AG04449 (cell line): Measurements from ENCODE around the gene ADGRL3.

Experiments
- CTCF ChIA-PET: fragments of 350-600 bp; formaldehyde crosslinking; extraction: SDS; loops from one replicate; lab custom pipeline; 2021; ENCODE audit warnings: antibody characterized with exemption; lab: Yijun Ruan, JAX
- POLR2A ChIA-PET: fragments of 400-600, 350-600 bp; formaldehyde crosslinking; extraction: SDS; loops from one replicate; lab custom pipeline; 2020; ENCODE audit warnings: antibody characterized with exemption, inconsistent platforms; lab: Yijun Ruan, JAX
- DNase-seq: peaks from one replicate; pipeline ENCODE4 v3.0.0-alpha.2; 2010; ENCODE audit warnings: low read depth, low spot score
- H3K4me3 ChIP-seq: 2 replicates; pipeline ENCODE4 v1.5.1; 2011; ENCODE audit warnings: low read depth, mild to moderate bottlenecking, control low read depth, low read length
- TF ChIP-seq, protein P1 (sequence below): IDR thresholded peaks from one replicate; pipeline ENCODE4 v1.5.1; 2011; ENCODE audit warnings: mild to moderate bottlenecking, moderate library complexity, low read length, control low read depth, inconsistent platforms; ENCODE audit not compliant: insufficient read depth; ENCODE audit errors: missing control alignments

ADGRL3 gene

GRCh38 chr4:62028745-62029144 lies 828.6 kb downstream of the ADGRL3 start:
- ChIA-PET POLR2A (no interaction called here), CTCF (no interaction called here)
- H3K4me3 ChIP-seq = no peak overlapping the region
- DNase-seq = no peak
- TF ChIP-seq, protein P1, sequence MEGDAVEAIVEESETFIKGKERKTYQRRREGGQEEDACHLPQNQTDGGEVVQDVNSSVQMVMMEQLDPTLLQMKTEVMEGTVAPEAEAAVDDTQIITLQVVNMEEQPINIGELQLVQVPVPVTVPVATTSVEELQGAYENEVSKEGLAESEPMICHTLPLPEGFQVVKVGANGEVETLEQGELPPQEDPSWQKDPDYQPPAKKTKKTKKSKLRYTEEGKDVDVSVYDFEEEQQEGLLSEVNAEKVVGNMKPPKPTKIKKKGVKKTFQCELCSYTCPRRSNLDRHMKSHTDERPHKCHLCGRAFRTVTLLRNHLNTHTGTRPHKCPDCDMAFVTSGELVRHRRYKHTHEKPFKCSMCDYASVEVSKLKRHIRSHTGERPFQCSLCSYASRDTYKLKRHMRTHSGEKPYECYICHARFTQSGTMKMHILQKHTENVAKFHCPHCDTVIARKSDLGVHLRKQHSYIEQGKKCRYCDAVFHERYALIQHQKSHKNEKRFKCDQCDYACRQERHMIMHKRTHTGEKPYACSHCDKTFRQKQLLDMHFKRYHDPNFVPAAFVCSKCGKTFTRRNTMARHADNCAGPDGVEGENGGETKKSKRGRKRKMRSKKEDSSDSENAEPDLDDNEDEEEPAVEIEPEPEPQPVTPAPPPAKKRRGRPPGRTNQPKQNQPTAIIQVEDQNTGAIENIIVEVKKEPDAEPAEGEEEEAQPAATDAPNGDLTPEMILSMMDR = no peak

DNA sequence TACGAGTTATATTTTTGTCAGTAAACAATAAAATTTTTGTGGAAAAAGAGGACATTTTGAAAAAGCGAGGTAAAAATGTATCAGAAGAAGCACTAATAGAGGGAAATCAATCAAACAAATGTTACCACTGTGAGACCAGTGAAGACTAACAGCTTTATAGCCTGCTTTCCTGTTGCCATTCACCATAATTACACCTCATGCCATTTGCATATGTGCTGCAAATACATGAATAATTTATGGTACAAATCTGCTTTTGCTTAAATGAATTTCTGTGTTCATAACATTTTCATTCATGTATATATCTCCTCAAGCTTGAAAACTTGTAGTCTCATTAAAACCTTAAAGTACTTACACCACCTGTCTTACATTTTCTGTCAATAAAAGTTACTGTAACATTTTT lies 830.8 kb downstream of the ADGRL3 start:
- DNase-seq = no peak
- ChIA-PET CTCF (no interaction called here), POLR2A (no interaction called here)
- TF ChIP-seq, protein P1 = no peak
- H3K4me3 ChIP-seq = no peak overlapping the region

DNA sequence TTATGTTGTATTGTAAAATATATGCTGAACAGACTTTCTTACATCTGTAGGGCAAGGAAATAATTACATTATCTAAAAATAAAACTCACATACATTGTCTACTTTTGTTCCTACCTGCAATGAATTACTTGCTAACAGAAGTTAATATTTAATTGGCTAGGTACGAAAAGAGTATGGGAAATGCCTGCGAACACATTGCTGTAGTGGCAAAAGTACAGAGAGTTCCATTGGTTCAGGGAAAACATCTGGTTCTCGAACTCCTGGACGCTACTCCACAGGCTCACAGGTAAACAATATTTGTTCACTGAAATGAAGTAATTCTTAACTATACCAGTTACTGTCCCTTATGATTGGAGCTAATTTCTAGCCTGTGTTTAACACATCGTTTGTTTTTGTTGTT lies 837.4 kb downstream of the ADGRL3 start:
- no peak for DNase-seq
- H3K4me3 ChIP-seq = no peak overlapping the region
- ChIA-PET POLR2A (no interaction called here), CTCF (no interaction called here)
- TF ChIP-seq, protein P1 = no peak

- no peak overlapping the region for H3K4me3 ChIP-seq
- TF ChIP-seq, protein P1 = no peak
- ChIA-PET CTCF (no interaction called here), POLR2A (no interaction called here)
- DNase-seq = no peak
Observed at GRCh38 chr4:62051332-62051731, 851.2 kb downstream of the ADGRL3 start.

DNA sequence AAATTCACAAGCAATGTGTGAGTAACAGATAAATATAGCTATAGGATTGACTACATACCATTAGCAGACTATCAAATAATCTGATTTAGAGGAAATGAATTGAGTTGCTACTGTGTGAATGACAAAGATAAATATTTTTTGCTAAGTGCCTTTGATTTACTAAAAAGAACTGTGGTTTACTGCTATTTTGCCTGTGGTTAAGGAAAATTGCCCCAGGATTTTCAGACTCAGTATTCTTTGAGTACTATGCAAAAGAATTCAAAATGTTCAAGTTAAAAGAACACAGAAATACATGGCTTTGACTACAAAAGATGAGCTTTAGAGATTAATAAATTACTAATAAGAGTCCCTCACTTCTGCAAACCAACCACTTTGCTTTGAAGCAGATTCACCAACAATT lies 853.8 kb downstream of the ADGRL3 start:
- TF ChIP-seq, protein P1 = no peak
- POLR2A ChIA-PET = no interaction called here
- no peak overlapping the region for H3K4me3 ChIP-seq
- CTCF ChIA-PET = no interaction called here
- DNase-seq = no peak

DNA sequence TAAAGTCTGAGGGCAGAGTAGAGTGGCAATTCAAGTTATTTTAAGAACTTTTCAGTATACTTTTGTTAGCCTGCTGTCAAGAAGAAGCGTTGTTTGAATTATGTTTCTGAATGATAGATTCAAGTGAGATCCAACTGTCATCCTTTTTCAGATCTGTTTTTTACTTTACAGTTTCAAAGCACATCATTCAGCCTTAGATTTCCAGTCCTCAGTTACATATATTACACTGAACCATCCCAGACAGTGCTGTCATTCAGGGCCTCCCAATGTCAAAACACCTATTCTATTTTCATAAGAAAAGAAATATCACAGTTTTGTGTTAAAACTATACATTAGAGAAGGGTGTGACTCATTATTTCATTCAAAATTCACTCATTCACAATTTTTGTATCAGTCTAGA lies 856.9 kb downstream of the ADGRL3 start:
- TF ChIP-seq, protein P1 = no peak
- ChIA-PET CTCF (no interaction called here), POLR2A (no interaction called here)
- no peak overlapping the region for H3K4me3 ChIP-seq
- DNase-seq = no peak

GRCh38 chr4:62058571-62058970 lies 858.4 kb downstream of the ADGRL3 start:
- TF ChIP-seq, protein P1 = no peak
- no peak overlapping the region for H3K4me3 ChIP-seq
- ChIA-PET POLR2A (no interaction called here), CTCF (no interaction called here)
- DNase-seq = no peak
